Aorta (tissue), 5 donors: ENCODE results near the gene PTPRD. TPM values are rescaled to one million over a fixed set of nuclear protein-coding genes. Genes with fewer than 3 reads are reported as not detected.

Experiments used
- ATAC-seq: fragments of 200-7000 bp; cut with Tn5 transposase; one replicate; pipeline ENCODE4 v1.9.1; 2022; ENCODE audit warnings: moderate library complexity; ENCODE audit not compliant: low FRiP score
- DNase-seq, 2 donors: peaks; one replicate each; pipeline ENCODE4 v3.0.0-alpha.2; 2020
- H3K27ac ChIP-seq, 2 donors: one replicate each; pipeline ENCODE4 v1.5.1; 2013; ENCODE audit warnings: low read length in 2 of 2, mild to moderate bottlenecking in 2 of 2, moderate library complexity in 2 of 2, control low read depth in 1 of 2, inconsistent platforms in 1 of 2, low read depth in 1 of 2
- H3K27me3 ChIP-seq, 2 donors: one replicate each; pipeline ENCODE4 v1.6.1; 2013; ENCODE audit warnings: control low read depth in 1 of 2, low read length in 1 of 2, mild to moderate bottlenecking in 1 of 2, moderate library complexity in 1 of 2; ENCODE audit not compliant: insufficient read depth in 2 of 2, control insufficient read depth in 1 of 2
- H3K36me3 ChIP-seq, 2 donors: one replicate each; pipeline ENCODE4 v1.6.1; 2013; ENCODE audit warnings: control low read depth in 1 of 2, low read length in 1 of 2, mild to moderate bottlenecking in 1 of 2; ENCODE audit not compliant: insufficient read depth in 2 of 2, control insufficient read depth in 1 of 2
- H3K4me1 ChIP-seq, 2 donors: one replicate each; pipeline ENCODE4 v1.6.1; 2013; ENCODE audit warnings: low read length in 2 of 2, control low read depth in 1 of 2, mild to moderate bottlenecking in 1 of 2, moderate library complexity in 1 of 2; ENCODE audit not compliant: insufficient read depth in 2 of 2, control insufficient read depth in 1 of 2
- H3K4me3 ChIP-seq, 2 donors: one replicate each; pipeline ENCODE4 v1.5.1; 2013; ENCODE audit warnings: low read length in 2 of 2, control low read depth in 1 of 2, mild to moderate bottlenecking in 1 of 2
- H3K9me3 ChIP-seq: one replicate; pipeline ENCODE4 v1.6.1; 2013; ENCODE audit warnings: mild to moderate bottlenecking, low read length; ENCODE audit not compliant: control insufficient read depth
- WGBS, 2 donors: extraction: QIAGEN DNeasy Blood & Tissue Kit; methylation state at CpG; one replicate each; pipeline ENCODE4 v1.1.7; 2013; 5-methylcytosine and 5-hydroxymethylcytosine counted together
- intact Hi-C, 2 donors: fragments of 100-400 bp; cut with DNase I; formaldehyde crosslinking; loops; one replicate each; pipeline versions ENCODE4 v1.14.2 to v1.15.0; 2022
- polyA plus RNA-seq, 2 donors: library from polyadenylated mRNA; stranded (reverse); fragments of 200-250 nt; gene quantifications; one replicate each; pipeline ENCODE4 v1.2.3, GENCODE V29; 2013
- total RNA-seq, 2 donors: library from RNA; stranded (reverse); fragmentation: NEBNext Ultra II Directional; extraction: Animal tissue kit (Norgen Biotek cat#: 25700); gene quantifications; one replicate each; pipeline ENCODE4 v1.2.1, GENCODE V29; 2021
- donor health status: healthy with polysubstance abuse.
- donor health status: Bipolar disorder and iron deficiency.
- donor health status: DM: no; HTN: no; CAD: no.
- donor health status: DM: no; HTN: no; CAD: no.
- donor health status: DM: yes; HTN: yes; CAD: no.

PTPRD gene
- total and polyA plus RNA-seq, 4 donors, result 1.5 to 92.0 (median 29.4) TPM

DNA sequence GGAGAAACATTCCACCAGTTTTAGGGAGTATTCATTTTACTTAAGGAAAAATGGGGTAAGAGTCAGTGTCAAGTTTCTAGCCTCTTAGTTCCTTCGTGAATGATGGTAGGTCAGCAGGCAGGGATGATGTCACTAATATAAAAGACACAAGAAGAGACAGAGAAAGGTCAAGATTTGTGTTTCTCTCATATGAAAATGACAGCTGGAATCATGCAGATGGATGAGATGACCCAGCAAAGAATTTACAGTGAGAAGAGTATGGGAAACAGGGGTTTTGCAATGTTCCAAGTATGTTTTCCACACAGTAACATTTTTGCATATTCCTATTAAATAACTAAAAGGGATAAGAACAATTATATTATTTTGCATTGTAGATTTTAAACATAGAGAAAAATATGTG is 2063.6 kb downstream of the PTPRD start:
- intact Hi-C loops, result no loop called here
- 82 to 88% methylated on average over 1 of the region's 1 CpG for WGBS, 2 donors
- Histone ChIP-seq H3K27me3 (no peaks in the 10 kb centered on the region), H3K27ac (no peak overlapping the region), H3K36me3 (no peaks in the 10 kb centered on the region), H3K9me3 (no peaks in the 10 kb centered on the region), H3K4me3 (no peak overlapping the region), H3K4me1 (no peaks in the 10 kb centered on the region)
- ATAC-seq (no peak), DNase-seq (no peak)

DNA sequence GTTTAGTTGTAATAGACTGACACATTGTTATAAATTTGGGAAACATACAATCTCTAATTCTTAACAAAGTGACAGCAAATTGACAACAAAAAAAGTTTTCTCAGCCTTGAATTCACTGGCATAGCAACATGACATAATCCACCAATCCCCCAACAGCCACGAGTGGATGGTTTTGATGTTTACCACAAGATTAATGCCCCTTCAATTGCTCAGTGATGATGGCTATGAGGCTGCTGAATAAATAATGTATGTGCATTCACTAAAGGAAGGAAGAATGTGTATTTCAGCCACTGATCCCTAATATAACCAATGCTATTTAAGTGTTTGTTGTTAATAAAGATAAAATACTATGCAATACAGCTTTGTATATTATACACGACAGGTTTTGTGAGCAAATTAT is 2069.6 kb downstream of the PTPRD start:
- Histone ChIP-seq H3K36me3 (no peaks in the 10 kb centered on the region), H3K9me3 (no peaks in the 10 kb centered on the region), H3K4me1 (no peaks in the 10 kb centered on the region), H3K4me3 (no peak overlapping the region), H3K27ac (no peak overlapping the region), H3K27me3 (no peaks in the 10 kb centered on the region)
- ATAC-seq (no peak), DNase-seq (no peak)
- WGBS, 2 donors, result 16 to 30% methylated on average over 2 of the region's 2 CpGs
- intact Hi-C loops, result no loop called here

DNA sequence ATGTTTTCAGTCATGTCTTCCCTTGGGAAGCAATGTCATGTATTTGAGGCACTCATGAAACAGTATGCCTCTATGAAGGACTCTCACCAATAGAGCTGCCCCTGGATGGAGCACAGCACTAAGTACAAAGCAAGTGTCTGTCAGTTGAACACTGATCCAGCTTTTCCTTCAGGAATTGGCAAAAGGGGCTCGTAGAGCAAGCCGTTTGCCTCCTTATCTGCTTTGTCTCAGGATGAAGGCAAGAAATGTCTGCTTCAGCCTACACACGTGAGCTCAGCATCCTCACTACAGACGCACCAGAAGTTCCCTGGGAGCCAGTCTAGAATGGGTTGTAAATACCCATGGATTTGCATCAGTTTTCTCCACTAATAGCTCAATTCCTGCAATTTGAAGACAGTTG is 2070.3 kb downstream of the PTPRD start:
- ATAC-seq, result no peak

DNA sequence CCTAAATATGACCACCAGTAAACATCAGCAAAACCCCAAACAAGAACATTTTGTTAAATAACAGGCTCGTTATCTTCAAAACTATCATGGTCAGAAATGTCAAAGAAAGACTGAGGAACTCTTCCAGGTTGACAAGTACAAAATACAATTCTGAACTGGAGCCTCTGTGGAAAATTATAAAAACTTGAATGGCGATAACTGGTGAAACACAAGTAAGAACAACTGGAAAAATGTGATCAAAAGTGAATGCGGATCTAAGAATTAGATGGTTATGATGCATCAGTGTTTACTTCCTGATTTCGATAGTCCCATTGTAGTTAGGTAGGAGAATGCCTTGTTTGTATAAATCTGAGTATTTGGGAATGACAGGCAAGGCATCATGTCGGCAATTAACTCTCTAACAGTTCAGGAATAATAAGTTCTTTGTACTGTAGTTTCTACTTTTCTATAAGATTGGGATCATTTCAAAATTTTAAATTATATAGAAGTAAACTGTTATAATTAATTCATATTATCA is 2073.1 kb downstream of the PTPRD start:
- 95 to 96% methylated on average over 5 of the region's 5 CpGs for WGBS, 2 donors
- Histone ChIP-seq H3K27me3 (no peaks in the 10 kb centered on the region), H3K9me3 (no peaks in the 10 kb centered on the region), H3K36me3 (no peaks in the 10 kb centered on the region), H3K4me3 (no peak overlapping the region), H3K27ac (no peak overlapping the region), H3K4me1 (no peaks in the 10 kb centered on the region)
- intact Hi-C loops, result no loop called here
- ATAC-seq, result no peak
- DNase-seq, result no peak

More for the DNA sequence above, 2070.3 kb downstream of the PTPRD start:
- H3K4me3 ChIP-seq, result no peak overlapping the region
- H3K4me1 ChIP-seq, result no peaks in the 10 kb centered on the region
- H3K9me3 ChIP-seq, result no peaks in the 10 kb centered on the region
- H3K27me3 ChIP-seq, result no peaks in the 10 kb centered on the region
- H3K27ac ChIP-seq, result no peak overlapping the region
- DNase-seq, result no peak
- 50 to 62% methylated on average over 4 of the region's 4 CpGs for WGBS, 2 donors
- no peaks in the 10 kb centered on the region for H3K36me3 ChIP-seq
- intact Hi-C loops, result no loop called here

DNA sequence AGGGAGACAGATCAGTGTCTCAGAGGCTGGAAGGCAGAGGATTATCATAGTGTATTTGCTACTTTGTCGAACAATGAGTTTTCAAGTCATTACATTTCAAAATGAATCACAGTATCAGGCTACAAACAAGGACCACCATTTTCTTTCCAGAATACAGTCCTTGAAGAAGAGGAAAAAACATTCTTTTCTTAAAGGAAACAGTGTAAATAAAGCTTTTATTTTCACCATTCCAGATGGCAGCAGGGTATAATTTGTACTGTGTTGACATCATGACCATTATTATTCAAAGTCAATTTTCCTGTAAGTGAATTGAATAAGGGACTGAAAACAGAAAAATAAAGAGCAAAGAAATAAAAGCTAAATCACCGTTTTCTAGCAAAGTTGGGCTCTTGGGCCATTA is 2076.0 kb downstream of the PTPRD start:
- ATAC-seq (no peak), DNase-seq (no peak)
- H3K27me3 ChIP-seq, result no peaks in the 10 kb centered on the region
- WGBS, 2 donors, result 96 to 97% methylated on average over 2 of the region's 2 CpGs
- no peaks in the 10 kb centered on the region for H3K9me3 ChIP-seq
- H3K27ac ChIP-seq, result no peak overlapping the region
- H3K4me1 ChIP-seq, result no peaks in the 10 kb centered on the region
- H3K4me3 ChIP-seq, result no peak overlapping the region
- intact Hi-C loops, result no loop called here
- H3K36me3 ChIP-seq, result no peaks in the 10 kb centered on the region

DNA sequence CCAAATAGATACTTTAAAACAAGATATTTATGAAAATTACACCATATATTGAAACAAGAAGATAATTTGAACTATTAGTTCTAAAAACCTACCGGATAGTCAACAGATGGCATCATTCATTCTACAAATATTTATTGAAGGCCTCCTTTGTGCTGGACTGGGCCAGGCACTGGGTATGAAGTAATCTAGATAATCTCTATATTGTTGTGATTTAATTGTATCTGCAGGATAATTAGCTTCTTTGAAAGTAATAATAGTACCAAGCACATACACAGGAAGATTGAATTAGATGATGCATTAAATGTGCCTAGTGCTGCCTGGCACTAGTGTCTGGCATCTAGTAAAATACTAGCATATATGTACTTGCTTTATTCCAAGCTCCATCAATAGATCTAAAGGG is 2078.0 kb downstream of the PTPRD start:
- DNase-seq (no peak), ATAC-seq (no peak)
- Histone ChIP-seq H3K27ac (no peak overlapping the region), H3K27me3 (no peaks in the 10 kb centered on the region), H3K4me3 (no peak overlapping the region), H3K4me1 (no peaks in the 10 kb centered on the region), H3K9me3 (no peaks in the 10 kb centered on the region), H3K36me3 (no peaks in the 10 kb centered on the region)
- intact Hi-C loops, result no loop called here
- WGBS, 2 donors, result 83 to 90% methylated on average over 1 of the region's 1 CpG

DNA sequence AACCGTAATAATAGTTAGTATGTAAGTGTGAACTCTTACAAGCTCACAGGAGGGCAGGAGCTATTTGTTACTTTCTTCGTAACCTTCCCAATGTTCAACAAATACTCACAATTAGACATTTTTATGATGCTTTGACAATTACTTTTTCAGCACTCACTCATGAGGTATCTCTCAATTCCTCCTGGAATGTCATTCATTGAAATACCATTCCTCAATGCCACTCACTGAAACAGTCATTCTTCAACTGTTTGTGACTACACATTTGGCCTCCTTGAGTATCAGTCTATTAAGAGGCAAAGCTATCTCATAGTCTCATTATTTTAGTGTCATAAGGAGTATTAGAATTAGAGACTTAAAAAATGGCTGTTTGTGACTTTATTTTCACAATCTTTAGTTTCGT is 2079.1 kb downstream of the PTPRD start:
- Histone ChIP-seq H3K27ac (no peak overlapping the region), H3K27me3 (no peaks in the 10 kb centered on the region), H3K4me3 (no peak overlapping the region), H3K4me1 (no peaks in the 10 kb centered on the region), H3K36me3 (no peaks in the 10 kb centered on the region), H3K9me3 (no peaks in the 10 kb centered on the region)
- intact Hi-C loops, result no loop called here
- ATAC-seq (no peak), DNase-seq (no peak)
- WGBS, 2 donors, result 95 to 96% methylated on average over 3 of the region's 3 CpGs

DNA sequence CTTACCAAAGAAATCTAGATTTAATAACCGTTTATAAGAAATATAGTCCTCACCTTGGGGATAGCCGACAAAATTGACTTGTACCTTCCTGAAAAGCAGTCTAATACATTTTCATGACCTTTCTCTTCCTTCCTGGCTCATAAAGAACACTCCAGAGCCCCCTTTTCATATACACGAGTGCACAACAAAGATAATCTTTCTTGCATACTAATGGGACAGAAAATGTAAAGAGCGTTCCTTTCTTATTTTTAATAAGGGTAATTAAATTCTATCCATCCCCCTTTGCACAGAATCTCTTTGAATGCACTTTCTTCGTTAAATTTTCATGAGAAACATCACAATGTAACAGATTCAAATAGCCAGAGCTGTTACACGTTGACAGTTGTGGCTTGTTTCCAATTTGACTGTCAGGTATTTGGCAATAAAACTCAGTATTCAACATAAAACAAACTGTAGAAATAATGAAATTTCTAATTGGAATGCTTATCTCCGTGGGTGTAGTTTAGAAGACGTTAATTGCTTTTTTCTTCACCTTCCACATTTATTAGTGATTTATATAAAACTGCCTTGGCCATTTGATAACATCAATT is 2080.9 kb downstream of the PTPRD start:
- DNase-seq, result no peak
- no peaks in the 10 kb centered on the region for H3K4me1 ChIP-seq
- H3K9me3 ChIP-seq, result no peaks in the 10 kb centered on the region
- no peaks in the 10 kb centered on the region for H3K36me3 ChIP-seq
- H3K27me3 ChIP-seq, result no peaks in the 10 kb centered on the region
- H3K27ac ChIP-seq, result no peak overlapping the region
- WGBS, 2 donors, result 62% methylated on average over 8 of the region's 8 CpGs
- intact Hi-C loops, result no loop called here
- no peak for ATAC-seq
- H3K4me3 ChIP-seq, result no peak overlapping the region

DNA sequence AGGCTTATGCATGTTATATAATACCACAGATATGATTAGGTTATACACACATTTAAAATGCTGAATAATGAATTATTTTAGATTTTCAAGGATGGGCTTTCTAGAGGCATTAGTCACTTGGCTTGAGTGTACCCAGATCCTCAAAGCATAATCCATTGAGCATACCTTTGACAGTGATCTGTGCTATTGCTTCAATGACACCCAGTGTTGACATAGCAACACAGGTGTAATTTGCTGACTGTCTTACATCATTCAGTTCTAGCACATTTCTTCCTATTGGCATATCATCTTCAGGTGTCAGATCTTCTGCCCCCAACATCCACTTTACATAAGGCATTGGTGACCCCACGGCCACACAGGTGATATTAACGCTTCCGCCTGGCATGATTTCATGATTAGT is 2091.7 kb downstream of the PTPRD start:
- intact Hi-C loops, result no loop called here
- no peaks in the 10 kb centered on the region for H3K9me3 ChIP-seq

More for the DNA sequence above, 2091.7 kb downstream of the PTPRD start:
- H3K4me3 ChIP-seq, result no peak overlapping the region
- peaks cover 0 to 3% of the 10 kb centered on the region in 2 donors for H3K36me3 ChIP-seq
- 94 to 99% methylated on average over 3 of the region's 3 CpGs for WGBS, 2 donors
- ATAC-seq, result no peak
- H3K27me3 ChIP-seq, result no peaks in the 10 kb centered on the region
- H3K4me1 ChIP-seq, result no peaks in the 10 kb centered on the region
- no peak overlapping the region for H3K27ac ChIP-seq
- no peak for DNase-seq
